Measurements from ENCODE around the gene WDTC1.

WDTC1 gene

GRCh38 chr1:27301582-27302199 is 67.3 kb downstream of the WDTC1 start:
- DNase-seq (ENCODE audit: low read depth): no peak

GRCh38 chr1:27302612-27303011 is 68.2 kb downstream of the WDTC1 start:
- DNase-seq (ENCODE audit: low read depth): no peak

GRCh38 chr1:27303509-27303908 is 69.1 kb downstream of the WDTC1 start:
- DNase-seq (ENCODE audit: low read depth): no peak

- no peak for DNase-seq (ENCODE audit: low read depth)
Measured at GRCh38 chr1:27306071-27306470, 71.6 kb downstream of the WDTC1 start.

- no peak for DNase-seq (ENCODE audit: low read depth)
Measured at GRCh38 chr1:27306892-27307761, 72.7 kb downstream of the WDTC1 start.

- DNase-seq (ENCODE audit: low read depth): no peak
Measured at GRCh38 chr1:27307874-27308598, 73.6 kb downstream of the WDTC1 start.

- DNase-seq (ENCODE audit: low read depth): no peak
Measured at GRCh38 chr1:27314169-27314568, 79.7 kb downstream of the WDTC1 start.

GRCh38 chr1:27314737-27315136 is 80.3 kb downstream of the WDTC1 start:
- DNase-seq (ENCODE audit: low read depth): no peak

- DNase-seq (ENCODE audit: low read depth): no peak
Measured at GRCh38 chr1:27316860-27317259, 82.4 kb downstream of the WDTC1 start.

- no peak for DNase-seq (ENCODE audit: low read depth)
Measured at GRCh38 chr1:27318136-27318535, 83.7 kb downstream of the WDTC1 start.

- DNase-seq (ENCODE audit: low read depth): no peak
Measured at GRCh38 chr1:27318596-27318995, 84.2 kb downstream of the WDTC1 start.

- DNase-seq (ENCODE audit: low read depth): peak; percentile 98
Measured at GRCh38 chr1:27321813-27322568, 87.6 kb downstream of the WDTC1 start, which contains the start of gene TMEM222. Gene TMEM222 (plus strand): TSS chr1:27322163. CDS start chr1:27322198, 35 bp downstream.

- no peak for DNase-seq (ENCODE audit: low read depth)
Measured at GRCh38 chr1:27322569-27323240, 88.3 kb downstream of the WDTC1 start.

- no peak for DNase-seq (ENCODE audit: low read depth)
Measured at GRCh38 chr1:27325286-27325685, 90.9 kb downstream of the WDTC1 start.

- no peak for DNase-seq (ENCODE audit: low read depth)
Measured at GRCh38 chr1:27327964-27328363, 93.5 kb downstream of the WDTC1 start.

GRCh38 chr1:27330786-27331185 is 96.4 kb downstream of the WDTC1 start:
- DNase-seq (ENCODE audit: low read depth): no peak

- no peak for DNase-seq (ENCODE audit: low read depth)
Measured at GRCh38 chr1:27331426-27331825, 97.0 kb downstream of the WDTC1 start.

- no peak for DNase-seq (ENCODE audit: low read depth)
Measured at GRCh38 chr1:27331922-27332321, 97.5 kb downstream of the WDTC1 start.

GRCh38 chr1:27332536-27333281 is 98.3 kb downstream of the WDTC1 start:
- DNase-seq (ENCODE audit: low read depth): no peak

GRCh38 chr1:27333717-27334279 is 99.4 kb downstream of the WDTC1 start:
- DNase-seq (ENCODE audit: low read depth): no peak

Measured in activated T-helper 9 cell treated with anti-CD3 and anti-CD28 coated beads, Interleukin-2, amount 50 U/mL, for 16 hours (primary cell).